ENCODE results near the gene SGIP1.

- TF ChIP-seq CTCF (IDR thresholded peaks at IDR 0.05) (no peak), POLR2A (IDR thresholded peaks at IDR 0.05) (no peak)
Observed at GRCh38 chr1:66490816-66491215, 43.1 kb upstream of the SGIP1 start.
